HG02885 (cell line): ENCODE results near the gene UTS2R.
"Not testable (repeated sequence)": the region's sequence is repeated elsewhere in the genome, so short reads cannot be mapped to it uniquely, and the experiment has no call there.

Experiments used
- ATAC-seq: cut with Tn5 transposase; IDR thresholded peaks from one replicate; pipeline ENCODE4 v1.9.1; 2021; ENCODE audit warnings: mild to moderate bottlenecking; ENCODE audit not compliant: unreplicated experiment, poor library complexity

The UTS2R gene

GRCh38 chr17:82333279-82334171, 38.0 kb upstream of the UTS2R start, which contains the start of gene SECTM1:
Gene SECTM1 (minus strand): TSS chr17:82333766. CDS start chr17:82327240, 6,526 bp downstream.
- ATAC-seq = no peak

- ATAC-seq = no peak
These were observed 37.4 kb upstream of the UTS2R start for GRCh38 chr17:82334204-82334621.

- no peak for ATAC-seq
These were observed 36.8 kb upstream of the UTS2R start for GRCh38 chr17:82334622-82335394.

- no peak for ATAC-seq
These were observed 32.5 kb upstream of the UTS2R start for GRCh38 chr17:82338858-82339633.

- no peak for ATAC-seq
These were observed 31.7 kb upstream of the UTS2R start for GRCh38 chr17:82339634-82340580.

GRCh38 chr17:82342361-82343079, 29.0 kb upstream of the UTS2R start:
- no peak for ATAC-seq

- ATAC-seq = no peak
These were observed 28.0 kb upstream of the UTS2R start for GRCh38 chr17:82343560-82343959.

GRCh38 chr17:82344175-82344907, 27.2 kb upstream of the UTS2R start:
- no peak for ATAC-seq

GRCh38 chr17:82345151-82345976, 26.2 kb upstream of the UTS2R start:
- no peak for ATAC-seq

- no peak for ATAC-seq
These were observed 24.9 kb upstream of the UTS2R start for GRCh38 chr17:82346342-82347300.

GRCh38 chr17:82347994-82348393, 23.6 kb upstream of the UTS2R start:
- ATAC-seq = not testable (repeated sequence)

GRCh38 chr17:82348434-82348833, 23.1 kb upstream of the UTS2R start:
- ATAC-seq = no peak

- no peak for ATAC-seq
These were observed 22.7 kb upstream of the UTS2R start for GRCh38 chr17:82348866-82349265.

GRCh38 chr17:82349287-82349701, 22.3 kb upstream of the UTS2R start:
- no peak for ATAC-seq

- ATAC-seq = no peak
These were observed 21.2 kb upstream of the UTS2R start for GRCh38 chr17:82350182-82351030.
